GM12865 (cell line): ENCODE results near the gene CFD.

Source experiments
- DNase-seq: peaks from one replicate; pipeline ENCODE4 v3.0.0; 2010; ENCODE audit warnings: low read depth
- H3K4me3 ChIP-seq: 2 replicates; pipeline ENCODE4 v1.5.1; 2011; ENCODE audit warnings: mild to moderate bottlenecking, low read depth, low read length, control low read depth
- TF ChIP-seq, protein P1 (sequence below): IDR thresholded peaks from 2 replicates; pipeline ENCODE4 v1.5.1; 2011; ENCODE audit warnings: low read length, control low read depth, low read depth, inconsistent platforms; ENCODE audit not compliant: insufficient read depth; ENCODE audit errors: missing control alignments

The CFD gene

DNA sequence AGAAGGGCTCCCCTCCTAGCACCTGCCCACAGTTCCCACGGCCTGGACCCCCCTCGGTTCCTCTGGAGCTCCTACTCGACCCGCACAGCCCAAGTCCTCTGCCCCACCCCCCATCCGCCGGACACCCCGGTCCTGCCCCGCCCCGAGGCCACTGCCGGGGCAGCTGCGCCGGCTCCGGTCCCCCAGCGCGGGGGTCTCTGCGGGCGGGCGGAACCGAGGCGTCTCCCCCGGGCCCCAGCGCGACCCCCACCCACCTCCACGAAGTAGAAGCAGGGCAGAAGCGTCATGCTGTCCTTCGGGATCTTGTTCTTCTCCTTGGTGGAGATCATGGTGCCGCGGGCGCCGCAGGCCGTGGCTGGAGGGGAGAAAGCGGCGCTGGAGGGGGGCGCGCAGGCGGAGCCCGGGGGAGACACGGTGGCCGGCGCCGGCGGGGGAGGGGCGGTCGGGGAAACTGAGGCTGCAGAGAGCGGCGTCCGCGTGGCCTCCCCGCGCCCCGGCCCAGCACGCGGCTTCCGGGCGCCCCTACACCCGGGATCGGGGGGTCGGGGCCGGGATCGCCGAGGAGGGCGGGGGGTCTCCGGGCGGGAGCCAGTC lies 38.1 kb upstream of the CFD start:
- no peak overlapping the region for H3K4me3 ChIP-seq
- TF ChIP-seq, protein P1, sequence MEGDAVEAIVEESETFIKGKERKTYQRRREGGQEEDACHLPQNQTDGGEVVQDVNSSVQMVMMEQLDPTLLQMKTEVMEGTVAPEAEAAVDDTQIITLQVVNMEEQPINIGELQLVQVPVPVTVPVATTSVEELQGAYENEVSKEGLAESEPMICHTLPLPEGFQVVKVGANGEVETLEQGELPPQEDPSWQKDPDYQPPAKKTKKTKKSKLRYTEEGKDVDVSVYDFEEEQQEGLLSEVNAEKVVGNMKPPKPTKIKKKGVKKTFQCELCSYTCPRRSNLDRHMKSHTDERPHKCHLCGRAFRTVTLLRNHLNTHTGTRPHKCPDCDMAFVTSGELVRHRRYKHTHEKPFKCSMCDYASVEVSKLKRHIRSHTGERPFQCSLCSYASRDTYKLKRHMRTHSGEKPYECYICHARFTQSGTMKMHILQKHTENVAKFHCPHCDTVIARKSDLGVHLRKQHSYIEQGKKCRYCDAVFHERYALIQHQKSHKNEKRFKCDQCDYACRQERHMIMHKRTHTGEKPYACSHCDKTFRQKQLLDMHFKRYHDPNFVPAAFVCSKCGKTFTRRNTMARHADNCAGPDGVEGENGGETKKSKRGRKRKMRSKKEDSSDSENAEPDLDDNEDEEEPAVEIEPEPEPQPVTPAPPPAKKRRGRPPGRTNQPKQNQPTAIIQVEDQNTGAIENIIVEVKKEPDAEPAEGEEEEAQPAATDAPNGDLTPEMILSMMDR, result no peak
- DNase-seq, result no peak

DNA sequence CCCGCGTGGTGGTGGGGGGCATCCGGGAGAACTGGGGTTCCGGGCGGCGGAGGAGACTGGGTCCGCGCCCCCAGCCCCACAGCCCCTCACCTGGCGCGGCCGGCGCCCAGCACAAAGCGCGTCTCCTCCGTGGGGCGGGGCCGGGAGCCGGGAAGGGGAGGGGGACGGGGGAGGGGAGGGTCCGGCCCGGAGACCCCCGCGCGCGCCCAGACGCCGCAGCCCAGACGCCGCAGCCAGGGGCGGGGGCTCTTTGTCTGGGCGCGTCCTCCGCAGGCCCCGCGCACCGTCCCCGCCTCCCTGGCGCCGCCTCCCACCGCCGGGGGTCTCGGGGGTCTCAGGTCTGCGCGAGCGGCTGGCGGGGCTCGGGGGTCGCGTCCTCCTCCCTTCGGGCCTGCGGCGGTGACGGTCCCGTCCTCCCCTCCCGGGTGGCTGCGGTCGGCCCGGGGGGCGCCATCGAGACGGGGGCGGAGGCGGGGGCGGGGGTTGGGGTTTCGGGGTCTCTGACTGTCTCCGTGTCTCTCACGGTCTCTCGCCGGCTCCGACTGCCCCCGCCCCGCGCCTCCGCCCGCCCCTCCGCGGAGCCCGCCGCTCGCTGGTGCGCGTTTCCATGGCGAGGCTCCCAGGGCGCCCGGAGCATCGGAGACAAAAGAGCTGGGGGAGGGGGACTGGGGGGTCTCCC lies 37.5 kb upstream of the CFD start, which contains the start of gene PLPPR3:
PLPPR3 (minus strand) TSS at position 131 of the 679 bp plus-strand sequence. CDS start 396 bp downstream, outside the sequence.
- TF ChIP-seq, protein P1, result no peak
- H3K4me3 ChIP-seq, result no peak within 1 kb of the TSS

DNA sequence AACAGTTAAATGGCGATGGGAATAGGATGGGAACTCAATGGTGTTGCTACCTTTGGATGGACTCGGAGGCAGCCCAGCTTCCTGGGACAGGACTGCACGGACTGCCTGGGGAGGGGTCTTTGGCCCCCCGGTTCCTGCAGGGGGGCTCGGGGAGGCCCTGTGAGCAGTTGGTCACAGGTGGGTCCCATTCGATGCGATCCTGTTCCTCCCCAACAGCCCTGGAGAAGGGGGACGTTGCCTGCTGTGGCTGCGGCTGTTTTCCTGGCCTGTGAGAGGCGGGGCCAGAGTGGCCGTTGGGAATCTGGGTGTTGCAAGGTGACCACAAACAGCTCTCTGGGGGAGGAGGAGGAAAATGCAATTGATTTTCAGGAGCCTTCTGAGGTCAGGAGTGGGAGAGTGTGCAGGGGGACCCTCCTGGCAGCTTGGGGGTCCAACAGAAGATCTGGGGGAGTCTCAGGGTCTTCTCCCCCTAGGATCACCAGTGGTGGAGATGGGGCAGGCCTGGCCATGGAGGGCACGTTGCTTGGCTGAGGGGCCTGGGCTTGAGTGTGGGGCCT lies 35.8 kb upstream of the CFD start:
- DNase-seq, result no peak
- H3K4me3 ChIP-seq, result no peak overlapping the region
- TF ChIP-seq, protein P1, result no peak

More for the DNA sequence above, 37.5 kb upstream of the CFD start, which contains the start of gene PLPPR3:
- no peak for DNase-seq

DNA sequence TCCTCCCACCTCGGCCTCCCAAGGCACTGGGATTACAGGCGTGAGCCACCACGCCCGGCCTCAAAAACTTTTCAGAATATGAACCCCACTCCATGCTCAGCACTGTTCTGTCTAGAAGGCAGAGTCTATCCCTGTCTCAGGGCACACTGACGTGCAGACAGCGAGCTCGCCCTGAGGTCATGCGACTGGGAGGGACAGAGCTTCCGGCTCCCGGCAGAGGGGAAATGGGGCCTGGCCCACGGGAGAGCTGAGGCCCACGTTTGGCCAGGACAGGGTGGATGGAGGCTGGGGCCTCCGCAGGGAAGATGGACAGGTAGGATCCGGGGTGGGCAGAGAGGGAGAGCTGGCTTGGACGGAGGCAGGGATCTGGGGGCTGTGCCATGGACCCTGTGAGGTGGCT lies 34.6 kb upstream of the CFD start:
- TF ChIP-seq, protein P1, result no peak
- DNase-seq, result no peak
- H3K4me3 ChIP-seq, result no peak overlapping the region

DNA sequence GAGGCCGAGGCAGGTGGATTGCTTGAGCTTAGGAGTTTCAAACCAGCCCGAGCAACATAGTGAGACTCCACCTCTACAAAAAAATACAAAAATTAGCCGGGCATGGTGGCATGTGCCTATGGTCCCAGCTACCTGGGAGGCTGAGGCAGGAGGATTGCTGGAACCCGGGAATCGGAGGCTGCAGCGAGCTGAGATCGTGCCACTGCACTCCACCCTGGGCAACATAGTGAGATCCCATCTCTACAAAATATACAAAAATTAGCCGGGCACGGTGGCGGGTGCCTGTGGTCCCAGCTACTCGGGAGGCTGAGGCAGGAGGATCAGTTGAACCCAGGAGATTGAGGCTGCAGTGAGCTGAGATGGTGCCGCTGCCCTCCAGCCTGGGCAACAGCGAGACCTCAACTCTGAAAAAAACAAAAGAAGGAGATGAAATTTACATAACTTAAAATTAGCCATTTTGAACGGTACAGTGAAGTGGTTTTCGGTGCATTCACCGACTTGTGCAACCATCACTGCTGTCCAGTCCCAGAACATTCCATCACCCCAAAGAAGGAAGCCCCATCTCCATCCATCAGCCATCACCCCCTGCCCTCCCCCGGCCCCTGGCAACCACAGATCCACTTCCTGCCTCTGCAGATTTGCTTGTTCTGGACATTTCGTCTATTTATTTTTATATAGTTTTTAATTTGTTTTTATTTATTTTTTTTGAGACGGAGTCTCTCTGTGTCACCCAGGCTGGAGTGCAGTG lies 33.4 kb upstream of the CFD start:
- TF ChIP-seq, protein P1, result no peak
- no peak overlapping the region for H3K4me3 ChIP-seq
- no peak for DNase-seq

DNA sequence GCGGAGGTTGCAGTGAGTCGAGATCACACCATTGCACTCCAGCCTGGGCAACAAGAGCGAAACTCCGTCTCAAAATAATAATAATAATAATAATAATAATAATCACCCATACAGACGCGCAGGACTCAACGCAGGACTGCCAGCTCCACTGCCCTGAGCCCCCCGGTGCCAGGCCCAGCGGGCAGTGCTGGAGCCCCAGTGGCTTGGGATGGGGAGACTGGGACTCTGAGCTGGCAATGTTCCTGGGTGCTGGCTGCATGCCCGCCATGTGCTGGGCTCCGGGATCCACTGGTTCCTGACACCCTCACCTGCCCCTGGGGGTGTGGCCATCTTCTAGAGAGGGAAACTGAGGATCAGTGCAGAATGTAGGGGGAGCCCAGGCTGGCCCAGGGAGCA lies 32.2 kb upstream of the CFD start:
- no peak for DNase-seq
- no peak overlapping the region for H3K4me3 ChIP-seq
- TF ChIP-seq, protein P1, result no peak
